ENCODE data around the gene CSNK2A2.

CSNK2A2 gene

GRCh38 chr16:58126451-58126961 is 71.4 kb downstream of the CSNK2A2 start:
- Histone ChIP-seq H3K9me3 (ENCODE audit: severe bottlenecking) (peaks cover 8% of the 10 kb centered on the region), H3K36me3 (peaks cover 6% of the 10 kb centered on the region; the same call in 1 of the 2 replicates), H3K4me3 (ENCODE audit: low read depth, low read length) (no peak overlapping the region), H3K27ac (no peak overlapping the region), H3K27me3 (ENCODE audit: insufficient read depth, low read depth, severe bottlenecking) (no peaks in the 10 kb centered on the region)
- no peak for TF ChIP-seq CTCF (IDR thresholded peaks at IDR 0.05; ENCODE audit: low read depth, low read length)
- DNase-seq = no peak

- DNase-seq = no peak
- H3K36me3 ChIP-seq = peaks cover 6% of the 10 kb centered on the region; the same call in 1 of the 2 replicates
- no peak for TF ChIP-seq CTCF (IDR thresholded peaks at IDR 0.05; ENCODE audit: low read depth, low read length)
- peaks cover 8% of the 10 kb centered on the region for H3K9me3 ChIP-seq (ENCODE audit: severe bottlenecking)
- H3K27me3 ChIP-seq (ENCODE audit: insufficient read depth, low read depth, severe bottlenecking) = no peaks in the 10 kb centered on the region
- no peak overlapping the region for H3K4me3 ChIP-seq (ENCODE audit: low read depth, low read length)
- H3K27ac ChIP-seq = no peak overlapping the region
Observed at GRCh38 chr16:58125781-58126335, 72.0 kb downstream of the CSNK2A2 start.

GRCh38 chr16:58125041-58125440 is 72.9 kb downstream of the CSNK2A2 start:
- Histone ChIP-seq H3K9me3 (ENCODE audit: severe bottlenecking) (peaks cover 4% of the 10 kb centered on the region), H3K4me3 (ENCODE audit: low read depth, low read length) (no peak overlapping the region), H3K36me3 (peaks cover 6% of the 10 kb centered on the region; the same call in 1 of the 2 replicates), H3K27me3 (ENCODE audit: insufficient read depth, low read depth, severe bottlenecking) (no peaks in the 10 kb centered on the region), H3K27ac (no peak overlapping the region)
- TF ChIP-seq CTCF (IDR thresholded peaks at IDR 0.05; ENCODE audit: low read depth, low read length) = no peak
- no peak for DNase-seq

DNA sequence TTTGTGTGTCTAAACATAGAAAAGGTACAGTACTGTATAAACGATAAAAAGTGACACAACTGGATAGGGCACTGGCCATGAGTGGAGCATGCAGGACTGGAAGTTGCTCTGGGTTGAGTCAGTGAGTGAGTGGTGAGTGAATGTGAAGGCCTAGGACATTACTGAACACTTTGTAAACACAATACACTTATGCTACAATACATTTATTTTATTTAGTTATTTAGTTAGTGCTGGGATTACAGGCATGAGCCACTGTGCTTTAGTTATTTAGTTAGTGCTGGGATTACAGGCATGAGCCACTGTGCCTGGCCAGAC is 73.3 kb downstream of the CSNK2A2 start:
- DNase-seq = no peak
- H3K36me3 ChIP-seq = peaks cover 6% of the 10 kb centered on the region; the same call in 1 of the 2 replicates

GRCh38 chr16:58123896-58124600 is 73.9 kb downstream of the CSNK2A2 start:
- H3K4me3 ChIP-seq (ENCODE audit: low read depth, low read length) = no peak overlapping the region
- H3K36me3 ChIP-seq = peaks cover 6% of the 10 kb centered on the region; the same call in 1 of the 2 replicates
- H3K27me3 ChIP-seq (ENCODE audit: insufficient read depth, low read depth, severe bottlenecking) = no peaks in the 10 kb centered on the region
- peak overlapping the region; percentile 42 for H3K27ac ChIP-seq
- DNase-seq = peak; percentile 50
- no peak for TF ChIP-seq CTCF (IDR thresholded peaks at IDR 0.05; ENCODE audit: low read depth, low read length)
- no peaks in the 10 kb centered on the region for H3K9me3 ChIP-seq (ENCODE audit: severe bottlenecking)

More for the DNA sequence above, 73.3 kb downstream of the CSNK2A2 start:
- H3K27me3 ChIP-seq (ENCODE audit: insufficient read depth, low read depth, severe bottlenecking) = no peaks in the 10 kb centered on the region
- no peak for TF ChIP-seq CTCF (IDR thresholded peaks at IDR 0.05; ENCODE audit: low read depth, low read length)
- H3K4me3 ChIP-seq (ENCODE audit: low read depth, low read length) = no peak overlapping the region
- peak overlapping the region; percentile 42 for H3K27ac ChIP-seq
- H3K9me3 ChIP-seq (ENCODE audit: severe bottlenecking) = no peaks in the 10 kb centered on the region

Measured in WERI-Rb-1 (cell line).